ENCODE results near the gene EMC10. TPM values are rescaled to one million over a fixed set of nuclear protein-coding genes. Genes with fewer than 3 reads are reported as not detected.

The EMC10 gene
- 33.9 and 38.9 TPM in 2 replicates for total RNA-seq

GRCh38 chr19:50476224-50476906, at the start of gene EMC10, which contains the start of gene GARIN5A:
TSS of gene EMC10 (plus strand) at chr19:50476507. CDS start at chr19:50476545, 38 bp downstream.
TSS of gene GARIN5A (minus strand) at chr19:50476848. CDS start at chr19:50476388, 460 bp downstream.

GRCh38 chr19:50432221-50433028, 43.9 kb upstream of the EMC10 start, which contains the start of gene MYBPC2:
TSS of gene MYBPC2 (plus strand) at chr19:50432892. CDS start at chr19:50432954, 62 bp downstream.

GRCh38 chr19:50511069-50511822, 34.9 kb downstream of the EMC10 start, which contains the start of gene JOSD2:
TSS of gene JOSD2 (minus strand) at chr19:50511191. CDS start at chr19:50510431, 760 bp downstream.

GRCh38 chr19:50513746-50514345, 37.5 kb downstream of the EMC10 start, which contains the start of gene ASPDH:
TSS of gene ASPDH (minus strand) at chr19:50513913. CDS start at chr19:50513823, 90 bp downstream.

Other genes with a start within 250 kb of the EMC10 start
- gene KCNC3, start 147.1 kb upstream of the EMC10 start, total RNA-seq: under 0.01 and 0.28 TPM in 2 replicates
- 0.19 and 0.28 TPM in 2 replicates for gene NAPSA, start 110.9 kb upstream of the EMC10 start, total RNA-seq
- gene NR1H2, start 100.0 kb upstream of the EMC10 start, total RNA-seq: 77.8 and 121 TPM in 2 replicates
- 17.2 and 52.9 TPM in 2 replicates for gene POLD1, start 92.2 kb upstream of the EMC10 start, total RNA-seq
- gene SPIB, start 57.6 kb upstream of the EMC10 start, total RNA-seq: not detected in 2 replicates
- not detected in 2 replicates for gene MYBPC2, start 43.6 kb upstream of the EMC10 start, total RNA-seq
- gene GARIN5A, start 341 bp downstream of the EMC10 start, total RNA-seq: 0.28 TPM in 1 of 2 replicates, not detected in the other
- gene JOSD2, start 34.7 kb downstream of the EMC10 start, total RNA-seq: 16.6 and 37.2 TPM in 2 replicates
- gene ASPDH, start 37.4 kb downstream of the EMC10 start, total RNA-seq: not detected in 2 replicates
- gene LRRC4B, start 91.9 kb downstream of the EMC10 start, total RNA-seq: 0.38 and 0.85 TPM in 2 replicates
- gene SYT3, start 163.4 kb downstream of the EMC10 start, total RNA-seq: under 0.01 and 0.85 TPM in 2 replicates
- gene C19orf81, start 172.9 kb downstream of the EMC10 start, total RNA-seq: not detected in 2 replicates
- 2.9 and 7.6 TPM in 2 replicates for gene SHANK1, start 243.3 kb downstream of the EMC10 start, total RNA-seq
- 40.8 and 87.7 TPM in 2 replicates for gene CLEC11A, start 246.9 kb downstream of the EMC10 start, total RNA-seq